ENCODE results near the gene POU3F1.

POU3F1 gene

DNA sequence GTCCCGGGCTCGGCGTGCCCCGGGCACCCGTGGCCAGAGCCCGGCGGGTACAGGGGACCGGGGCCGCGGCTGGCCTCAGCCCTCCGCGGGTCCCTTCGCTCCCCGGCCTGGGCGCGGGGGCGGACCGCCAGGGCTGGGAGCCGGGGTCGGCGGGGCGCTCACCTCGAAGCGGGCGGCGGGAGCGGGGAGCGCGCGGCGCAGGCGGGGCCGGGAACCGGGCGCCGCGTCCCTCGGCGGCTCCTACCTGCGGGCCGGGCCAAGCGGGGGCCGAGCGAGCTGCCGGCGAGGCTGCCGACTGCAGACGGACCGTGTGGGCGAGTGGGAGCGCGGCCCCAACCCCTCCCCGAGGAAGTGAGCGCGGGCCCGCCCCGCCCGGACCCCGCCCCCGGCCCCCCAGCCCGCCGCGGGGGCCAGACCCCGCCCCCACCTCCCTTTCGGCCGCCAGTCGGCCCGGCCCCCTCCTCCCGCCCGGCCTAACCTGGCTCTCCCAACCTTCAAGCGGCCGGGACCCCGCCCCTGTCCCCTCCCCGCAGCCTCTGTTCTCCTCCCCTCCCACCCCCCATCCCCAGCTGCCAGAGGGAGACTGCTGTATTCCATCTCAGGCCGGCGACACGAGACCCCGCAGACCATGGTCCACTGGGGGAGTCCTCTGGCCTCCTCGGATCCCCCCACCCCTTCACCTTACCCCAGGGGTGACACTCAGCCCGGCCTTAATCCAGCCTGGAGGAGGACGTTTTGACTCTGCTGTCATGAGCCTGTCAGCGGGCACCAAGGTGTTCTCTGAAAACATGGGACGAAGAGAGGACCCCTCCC, 41.2 kb downstream of the POU3F1 start, which contains the start of gene FHL3:
Gene FHL3, minus strand, starts transcription at position 320 of the 813 bp plus-strand sequence. CDS start 6,102 bp downstream, outside the sequence.
- Histone ChIP-seq H3K27ac (ENCODE audit: insufficient read depth, low read length, poor library complexity, severe bottlenecking) (no peak within 1 kb of the TSS), H3K27me3 (replicated peaks; ENCODE audit: control insufficient read depth, insufficient read depth, low read length, poor library complexity, severe bottlenecking) (no peaks in the 10 kb centered on the region), H3K4me1 (ENCODE audit: control insufficient read depth, insufficient read depth, low read length, poor library complexity, severe bottlenecking) (peaks cover 10% of the 10 kb centered on the region), H3K4me3 (ENCODE audit: insufficient read depth, low read depth, low read length, poor library complexity, severe bottlenecking) (peak within 1 kb of the TSS; percentile 48), H3K9me3 (ENCODE audit: control insufficient read depth, low read length) (no peaks in the 10 kb centered on the region), H3K36me3 (ENCODE audit: control insufficient read depth, insufficient read depth, low read length) (no peaks in the 10 kb centered on the region)
- peak; percentile 25 to 44 (median 36) for DNase-seq

DNA sequence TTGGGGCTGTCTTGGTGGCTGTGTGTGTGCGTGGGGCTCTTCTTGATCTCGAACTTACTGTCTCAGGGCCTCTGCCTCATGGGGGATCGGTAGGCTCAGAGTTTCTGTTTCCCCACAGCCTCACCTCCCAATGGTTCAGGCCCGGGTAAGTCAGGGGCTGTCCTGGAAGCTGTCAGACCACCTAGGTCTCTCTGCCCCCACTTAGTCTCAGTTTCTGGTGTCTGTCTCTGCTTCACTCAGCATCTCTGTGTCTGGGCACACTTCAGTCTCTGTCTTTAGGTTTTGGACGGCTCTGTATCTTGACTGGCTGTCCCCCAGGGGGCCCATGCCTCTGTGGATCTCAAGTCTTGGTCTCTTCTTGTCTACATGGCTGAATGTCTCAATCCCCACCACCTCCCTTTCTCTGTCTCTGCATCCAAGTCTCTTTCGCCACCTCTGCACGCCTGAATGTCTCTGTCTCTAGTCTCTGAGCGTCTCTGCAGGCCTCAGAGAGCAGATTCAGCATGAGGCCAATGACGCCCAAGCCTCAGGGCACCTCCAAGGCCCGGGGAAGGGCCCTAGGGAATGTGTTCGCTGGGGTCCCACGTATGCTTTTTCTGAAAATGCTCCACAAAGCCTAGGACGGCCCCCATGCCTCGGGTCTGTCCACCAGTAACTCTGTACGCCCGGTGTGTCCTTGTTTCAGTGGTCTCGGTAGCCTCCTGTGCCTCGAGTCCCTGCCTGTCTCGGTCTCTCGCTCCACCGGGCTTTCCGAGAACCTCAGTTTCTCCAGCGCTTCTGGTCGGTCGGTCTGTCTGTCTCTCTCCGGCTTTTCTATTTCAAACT, 42.1 kb downstream of the POU3F1 start:
- Histone ChIP-seq H3K27ac (ENCODE audit: insufficient read depth, low read length, poor library complexity, severe bottlenecking) (no peak overlapping the region), H3K4me3 (ENCODE audit: insufficient read depth, low read depth, low read length, poor library complexity, severe bottlenecking) (peak overlapping the region; percentile 48), H3K27me3 (replicated peaks; ENCODE audit: control insufficient read depth, insufficient read depth, low read length, poor library complexity, severe bottlenecking) (no peaks in the 10 kb centered on the region), H3K36me3 (ENCODE audit: control insufficient read depth, insufficient read depth, low read length) (no peaks in the 10 kb centered on the region), H3K4me1 (ENCODE audit: control insufficient read depth, insufficient read depth, low read length, poor library complexity, severe bottlenecking) (peaks cover 10% of the 10 kb centered on the region), H3K9me3 (ENCODE audit: control insufficient read depth, low read length) (no peaks in the 10 kb centered on the region)
- DNase-seq = no peak

DNA sequence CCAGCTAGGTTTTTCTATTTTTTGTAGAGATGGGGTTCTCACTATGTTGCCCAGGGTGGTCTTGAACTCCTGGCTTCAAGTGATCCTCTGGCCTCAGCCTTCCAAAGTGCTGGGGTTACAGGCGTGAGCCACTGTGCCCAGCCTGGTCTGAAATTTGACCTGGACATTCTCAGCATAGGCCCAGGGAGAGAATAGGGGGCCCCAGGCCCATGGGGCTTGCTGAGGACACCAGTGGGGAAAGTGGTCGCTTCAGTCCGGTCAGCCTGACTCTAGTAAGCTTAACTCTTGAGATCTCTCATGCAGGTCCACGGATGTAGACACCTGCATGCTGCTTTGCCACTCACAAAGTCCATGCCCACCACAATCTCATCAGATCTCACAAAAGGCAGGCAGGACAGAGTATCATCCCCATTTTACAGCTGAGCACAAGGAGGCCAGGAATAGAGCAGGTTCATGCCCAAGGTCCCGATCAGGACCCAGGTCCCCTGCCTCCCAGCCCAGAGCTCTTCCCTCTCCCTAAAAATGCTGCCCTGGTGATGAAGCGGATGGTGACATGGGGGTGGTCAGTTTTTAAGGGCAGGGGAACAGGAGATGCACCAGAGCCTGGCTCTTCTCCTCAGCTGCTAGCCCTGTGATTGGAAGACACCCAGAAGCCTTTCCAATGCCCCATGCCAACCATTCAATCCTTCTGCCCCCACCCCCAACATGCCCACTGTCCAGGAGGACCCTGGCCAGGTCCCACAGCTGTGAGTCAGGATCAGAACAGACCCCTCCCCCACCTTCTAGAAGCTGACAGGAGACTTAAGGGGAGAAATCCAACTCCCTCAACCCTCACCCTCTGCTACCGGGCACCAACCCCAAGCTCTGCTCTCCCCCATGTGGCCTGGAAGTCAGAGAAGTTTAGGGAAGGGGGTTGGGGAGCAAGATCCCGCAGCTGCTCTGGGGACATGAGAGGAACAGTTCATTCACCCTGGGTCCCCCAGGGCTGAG, 43.0 kb downstream of the POU3F1 start:
- DNase-seq = no peak
- Histone ChIP-seq H3K27ac (ENCODE audit: insufficient read depth, low read length, poor library complexity, severe bottlenecking) (no peak overlapping the region), H3K27me3 (replicated peaks; ENCODE audit: control insufficient read depth, insufficient read depth, low read length, poor library complexity, severe bottlenecking) (no peaks in the 10 kb centered on the region), H3K36me3 (ENCODE audit: control insufficient read depth, insufficient read depth, low read length) (no peaks in the 10 kb centered on the region), H3K9me3 (ENCODE audit: control insufficient read depth, low read length) (no peaks in the 10 kb centered on the region), H3K4me1 (ENCODE audit: control insufficient read depth, insufficient read depth, low read length, poor library complexity, severe bottlenecking) (peaks cover 10% of the 10 kb centered on the region), H3K4me3 (ENCODE audit: insufficient read depth, low read depth, low read length, poor library complexity, severe bottlenecking) (no peak overlapping the region)

DNA sequence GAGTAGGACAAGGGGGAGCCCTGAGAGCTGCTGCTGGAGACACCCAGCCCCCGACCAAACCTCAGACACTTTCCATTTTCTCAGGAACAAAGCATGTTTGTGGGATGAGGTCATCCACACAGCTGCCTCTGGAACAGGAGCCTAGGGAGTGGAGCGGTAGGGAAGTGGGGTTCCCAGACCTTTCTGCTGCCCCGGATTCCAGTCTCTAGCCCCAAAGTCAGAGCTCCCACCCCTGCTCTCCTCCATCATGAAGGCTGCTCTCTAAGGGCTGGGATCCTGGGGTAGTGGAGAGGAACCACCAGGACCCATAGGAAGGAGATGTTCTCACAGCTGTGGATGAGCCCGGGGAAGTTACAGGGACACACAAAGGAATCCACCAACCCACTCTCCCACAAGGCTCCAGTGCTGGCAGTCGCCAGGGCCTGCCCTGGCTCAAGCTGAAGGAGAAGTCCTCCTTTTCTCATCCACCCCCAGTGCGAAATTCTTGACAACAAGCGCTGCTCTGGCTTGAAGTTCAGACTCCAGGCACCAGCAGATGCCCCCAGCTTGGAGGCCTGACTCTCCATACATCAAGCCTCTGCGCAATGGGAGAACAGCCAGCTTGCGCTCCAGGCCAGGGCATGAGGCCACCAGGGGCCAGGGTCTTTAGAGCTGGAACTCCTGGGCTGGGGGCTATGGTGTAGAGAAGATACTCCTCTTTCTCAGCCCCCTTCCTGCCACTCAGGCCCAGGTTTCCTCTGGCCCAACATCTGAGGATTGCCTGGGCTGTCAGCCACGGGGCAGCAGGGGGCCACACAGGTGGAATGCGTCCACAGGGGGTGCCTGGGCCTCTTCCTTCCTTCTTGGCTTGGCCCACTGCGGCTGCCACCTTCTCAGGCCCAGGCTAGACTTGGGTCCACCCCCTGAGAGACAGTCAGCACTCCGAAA, 45.8 kb downstream of the POU3F1 start:
- no peaks in the 10 kb centered on the region for H3K36me3 ChIP-seq (ENCODE audit: control insufficient read depth, insufficient read depth, low read length)
- peaks cover 10% of the 10 kb centered on the region for H3K4me1 ChIP-seq (ENCODE audit: control insufficient read depth, insufficient read depth, low read length, poor library complexity, severe bottlenecking)
- H3K4me3 ChIP-seq (ENCODE audit: insufficient read depth, low read depth, low read length, poor library complexity, severe bottlenecking) = no peak overlapping the region
- H3K27me3 ChIP-seq (replicated peaks; ENCODE audit: control insufficient read depth, insufficient read depth, low read length, poor library complexity, severe bottlenecking) = no peaks in the 10 kb centered on the region
- H3K27ac ChIP-seq (ENCODE audit: insufficient read depth, low read length, poor library complexity, severe bottlenecking) = no peak overlapping the region
- H3K9me3 ChIP-seq (ENCODE audit: control insufficient read depth, low read length) = no peaks in the 10 kb centered on the region
- no peak for DNase-seq

DNA sequence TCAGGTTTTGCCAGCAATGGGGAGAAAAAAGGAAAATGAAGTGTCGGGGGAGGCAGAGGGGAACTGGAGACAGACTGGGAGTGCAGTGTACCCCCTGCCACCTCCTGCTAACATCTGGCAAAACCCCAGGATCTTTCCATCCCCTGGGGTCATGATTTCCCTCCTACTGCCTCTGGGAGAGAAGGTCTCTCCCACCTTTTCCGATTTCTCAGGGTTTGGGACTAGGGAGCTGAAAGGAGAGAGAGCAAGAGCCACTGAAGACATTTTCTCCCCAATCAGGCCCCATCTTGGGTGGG, 46.4 kb downstream of the POU3F1 start:
- no peak for DNase-seq
- no peaks in the 10 kb centered on the region for H3K36me3 ChIP-seq (ENCODE audit: control insufficient read depth, insufficient read depth, low read length)
- no peak overlapping the region for H3K27ac ChIP-seq (ENCODE audit: insufficient read depth, low read length, poor library complexity, severe bottlenecking)
- no peak overlapping the region for H3K4me3 ChIP-seq (ENCODE audit: insufficient read depth, low read depth, low read length, poor library complexity, severe bottlenecking)
- no peaks in the 10 kb centered on the region for H3K27me3 ChIP-seq (replicated peaks; ENCODE audit: control insufficient read depth, insufficient read depth, low read length, poor library complexity, severe bottlenecking)
- H3K9me3 ChIP-seq (ENCODE audit: control insufficient read depth, low read length) = no peaks in the 10 kb centered on the region
- peaks cover 10% of the 10 kb centered on the region for H3K4me1 ChIP-seq (ENCODE audit: control insufficient read depth, insufficient read depth, low read length, poor library complexity, severe bottlenecking)

DNA sequence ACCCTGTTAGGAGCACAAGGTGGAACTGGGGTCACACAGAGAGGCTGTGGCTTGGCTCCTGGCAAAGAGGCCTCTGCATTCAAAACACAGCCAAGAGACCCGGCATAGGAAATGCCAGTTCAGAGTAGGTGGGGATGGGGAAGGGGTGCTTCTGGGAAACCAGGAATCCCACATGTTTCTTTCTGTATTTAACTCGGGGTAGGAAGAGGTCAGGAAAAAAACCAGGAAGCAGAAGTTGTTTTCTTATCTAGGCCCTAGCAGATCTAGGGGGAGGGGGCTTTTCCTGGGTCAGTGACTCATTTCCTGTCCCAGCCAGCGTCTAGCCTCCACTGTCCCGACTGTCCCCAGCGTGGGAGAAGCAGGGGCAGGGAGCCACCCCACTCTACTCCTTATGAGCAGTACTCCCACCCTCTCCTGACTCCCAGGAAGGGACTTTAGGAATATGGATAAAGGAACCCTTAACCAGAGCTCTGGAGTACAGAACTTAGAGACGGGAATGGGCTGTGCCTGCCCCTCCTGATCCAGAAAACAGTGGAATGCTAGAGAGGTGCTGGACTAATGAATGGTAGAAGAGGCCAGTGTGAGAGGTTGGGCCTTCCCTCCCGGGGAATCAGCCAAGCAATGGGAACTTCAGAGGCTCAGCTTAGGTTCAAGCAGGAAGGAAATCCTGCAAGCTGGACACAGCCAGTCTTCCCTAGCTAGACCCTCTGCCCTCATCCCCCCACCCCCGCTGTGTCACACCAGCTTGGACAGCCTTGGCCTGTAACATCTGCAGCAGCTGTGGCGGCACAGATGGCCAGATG, 47.0 kb downstream of the POU3F1 start:
- Histone ChIP-seq H3K36me3 (ENCODE audit: control insufficient read depth, insufficient read depth, low read length) (no peaks in the 10 kb centered on the region), H3K27ac (ENCODE audit: insufficient read depth, low read length, poor library complexity, severe bottlenecking) (no peak overlapping the region), H3K4me3 (ENCODE audit: insufficient read depth, low read depth, low read length, poor library complexity, severe bottlenecking) (no peak overlapping the region), H3K4me1 (ENCODE audit: control insufficient read depth, insufficient read depth, low read length, poor library complexity, severe bottlenecking) (peaks cover 7% of the 10 kb centered on the region), H3K9me3 (ENCODE audit: control insufficient read depth, low read length) (no peaks in the 10 kb centered on the region), H3K27me3 (replicated peaks; ENCODE audit: control insufficient read depth, insufficient read depth, low read length, poor library complexity, severe bottlenecking) (no peaks in the 10 kb centered on the region)
- no peak for DNase-seq

DNA sequence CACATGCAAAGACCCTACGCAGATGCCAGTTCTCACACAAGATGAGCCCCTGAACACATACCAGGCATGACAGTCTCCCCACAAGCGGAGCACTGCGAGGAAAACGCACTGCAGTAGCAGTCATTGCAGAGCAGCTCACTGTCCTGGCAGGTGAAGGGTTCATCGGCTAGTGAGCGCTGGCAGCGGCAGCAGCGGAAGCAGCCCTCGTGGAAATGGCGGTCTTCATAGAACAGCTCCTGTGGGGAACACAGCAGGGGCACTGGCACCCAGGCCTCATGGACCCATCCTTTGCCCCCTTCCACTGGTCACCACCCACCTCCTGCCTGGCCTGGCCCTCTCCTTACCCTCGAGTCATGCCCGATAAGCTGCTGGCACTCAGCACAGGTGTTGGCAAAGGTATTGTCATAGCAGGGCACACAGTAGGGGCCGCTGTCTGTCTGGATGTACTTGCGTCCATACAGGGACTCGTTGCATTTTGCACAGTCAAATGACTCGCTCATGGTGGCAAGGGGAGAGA, 47.6 kb downstream of the POU3F1 start:
- Histone ChIP-seq H3K4me1 (ENCODE audit: control insufficient read depth, insufficient read depth, low read length, poor library complexity, severe bottlenecking) (peaks cover under 1% of the 10 kb centered on the region), H3K27me3 (replicated peaks; ENCODE audit: control insufficient read depth, insufficient read depth, low read length, poor library complexity, severe bottlenecking) (no peaks in the 10 kb centered on the region), H3K9me3 (ENCODE audit: control insufficient read depth, low read length) (no peaks in the 10 kb centered on the region), H3K4me3 (ENCODE audit: insufficient read depth, low read depth, low read length, poor library complexity, severe bottlenecking) (no peak overlapping the region), H3K27ac (ENCODE audit: insufficient read depth, low read length, poor library complexity, severe bottlenecking) (no peak overlapping the region), H3K36me3 (ENCODE audit: control insufficient read depth, insufficient read depth, low read length) (no peaks in the 10 kb centered on the region)
- no peak for DNase-seq

DNA sequence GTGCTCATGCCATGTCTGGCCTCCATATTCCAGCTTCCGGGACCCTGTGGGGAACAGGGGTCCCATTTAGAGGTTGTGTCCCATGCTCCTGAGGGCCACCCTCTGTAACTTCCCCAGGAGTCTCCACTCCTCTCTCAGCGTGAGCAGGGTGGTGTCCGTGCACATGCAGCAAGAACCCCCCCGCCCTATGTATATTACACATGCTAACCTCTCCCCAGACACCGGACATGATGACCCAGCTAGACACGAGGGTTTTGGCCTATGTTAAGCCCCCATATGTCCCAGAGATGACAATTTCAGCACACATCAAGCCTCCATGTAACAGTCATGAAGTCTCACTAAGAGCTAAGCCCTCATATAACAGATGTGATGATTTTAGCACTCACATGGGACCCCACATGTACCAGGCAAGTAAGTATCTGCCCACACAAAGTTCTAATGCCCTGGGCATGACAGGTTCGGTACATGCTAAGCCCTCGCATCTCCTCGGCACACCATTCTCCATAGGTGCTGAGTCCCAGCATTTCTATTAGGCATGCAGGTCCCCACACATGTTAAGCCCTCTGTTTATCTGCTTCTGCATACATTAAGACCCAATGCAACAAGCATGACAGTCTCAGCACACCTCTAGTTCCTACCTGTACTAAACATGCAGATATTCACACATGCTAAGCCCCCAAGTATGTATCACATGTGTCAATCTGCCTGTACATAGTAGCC, 48.3 kb downstream of the POU3F1 start:
- no peak for DNase-seq
- Histone ChIP-seq H3K27ac (ENCODE audit: insufficient read depth, low read length, poor library complexity, severe bottlenecking) (no peak overlapping the region), H3K36me3 (ENCODE audit: control insufficient read depth, insufficient read depth, low read length) (no peaks in the 10 kb centered on the region), H3K9me3 (ENCODE audit: control insufficient read depth, low read length) (no peaks in the 10 kb centered on the region), H3K4me3 (ENCODE audit: insufficient read depth, low read depth, low read length, poor library complexity, severe bottlenecking) (no peak overlapping the region), H3K4me1 (ENCODE audit: control insufficient read depth, insufficient read depth, low read length, poor library complexity, severe bottlenecking) (no peaks in the 10 kb centered on the region), H3K27me3 (replicated peaks; ENCODE audit: control insufficient read depth, insufficient read depth, low read length, poor library complexity, severe bottlenecking) (no peaks in the 10 kb centered on the region)

All from effector memory CD4-positive, alpha-beta T cell (primary cell).